LNCAP (cell line): ENCODE data around the gene GNB4.
A peak's percentile ranks its signal among the peaks of the same experiment; 100 is the strongest.

Experiments
- TF ChIP-seq, protein P1 (sequence below): fragments of 450-650 bp; IDR thresholded peaks from 2 replicates; pipeline ENCODE4 v1.5.1; 2017; ENCODE audit warnings: mild to moderate bottlenecking

The GNB4 gene

DNA sequence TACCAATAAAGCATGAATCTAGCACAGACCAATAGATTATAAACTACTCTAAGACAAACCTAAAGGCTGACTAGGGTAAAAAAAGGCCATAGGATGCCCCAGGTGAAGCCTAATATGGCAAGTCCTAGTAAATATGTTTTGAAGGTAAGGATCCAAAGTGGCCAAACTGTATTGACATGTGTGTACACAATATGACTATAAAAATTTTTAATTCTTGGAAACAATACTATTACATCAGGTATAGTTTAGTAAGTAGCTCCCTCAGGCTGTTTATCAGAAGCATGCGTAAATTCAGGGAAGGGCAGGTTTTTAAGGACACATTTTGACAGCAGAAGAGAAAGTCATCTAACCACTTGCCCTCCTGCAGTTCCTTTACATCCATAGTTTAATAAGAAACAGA lies 18.8 kb downstream of the GNB4 start:
- TF ChIP-seq, protein P1, sequence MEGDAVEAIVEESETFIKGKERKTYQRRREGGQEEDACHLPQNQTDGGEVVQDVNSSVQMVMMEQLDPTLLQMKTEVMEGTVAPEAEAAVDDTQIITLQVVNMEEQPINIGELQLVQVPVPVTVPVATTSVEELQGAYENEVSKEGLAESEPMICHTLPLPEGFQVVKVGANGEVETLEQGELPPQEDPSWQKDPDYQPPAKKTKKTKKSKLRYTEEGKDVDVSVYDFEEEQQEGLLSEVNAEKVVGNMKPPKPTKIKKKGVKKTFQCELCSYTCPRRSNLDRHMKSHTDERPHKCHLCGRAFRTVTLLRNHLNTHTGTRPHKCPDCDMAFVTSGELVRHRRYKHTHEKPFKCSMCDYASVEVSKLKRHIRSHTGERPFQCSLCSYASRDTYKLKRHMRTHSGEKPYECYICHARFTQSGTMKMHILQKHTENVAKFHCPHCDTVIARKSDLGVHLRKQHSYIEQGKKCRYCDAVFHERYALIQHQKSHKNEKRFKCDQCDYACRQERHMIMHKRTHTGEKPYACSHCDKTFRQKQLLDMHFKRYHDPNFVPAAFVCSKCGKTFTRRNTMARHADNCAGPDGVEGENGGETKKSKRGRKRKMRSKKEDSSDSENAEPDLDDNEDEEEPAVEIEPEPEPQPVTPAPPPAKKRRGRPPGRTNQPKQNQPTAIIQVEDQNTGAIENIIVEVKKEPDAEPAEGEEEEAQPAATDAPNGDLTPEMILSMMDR: no peak

DNA sequence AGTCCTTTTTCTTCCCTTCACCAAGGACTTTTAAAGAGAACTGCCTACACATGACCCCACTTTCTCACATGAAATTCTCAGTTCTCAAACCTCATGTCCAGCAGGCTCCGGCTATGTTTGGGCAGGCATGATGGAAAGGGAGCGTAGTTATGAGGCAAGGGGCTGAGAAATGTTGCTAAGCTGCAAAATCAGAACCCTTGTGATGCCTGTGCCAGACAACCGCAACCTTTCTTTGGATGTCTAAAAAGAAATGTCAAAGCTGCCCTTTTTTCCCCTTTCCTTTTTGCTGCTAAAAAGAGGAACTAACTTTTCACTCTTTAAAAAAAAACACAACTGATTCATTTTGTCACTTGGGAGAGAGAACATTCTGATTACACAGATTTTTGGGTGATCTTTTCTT lies 19.2 kb downstream of the GNB4 start:
- TF ChIP-seq, protein P1: no peak

DNA sequence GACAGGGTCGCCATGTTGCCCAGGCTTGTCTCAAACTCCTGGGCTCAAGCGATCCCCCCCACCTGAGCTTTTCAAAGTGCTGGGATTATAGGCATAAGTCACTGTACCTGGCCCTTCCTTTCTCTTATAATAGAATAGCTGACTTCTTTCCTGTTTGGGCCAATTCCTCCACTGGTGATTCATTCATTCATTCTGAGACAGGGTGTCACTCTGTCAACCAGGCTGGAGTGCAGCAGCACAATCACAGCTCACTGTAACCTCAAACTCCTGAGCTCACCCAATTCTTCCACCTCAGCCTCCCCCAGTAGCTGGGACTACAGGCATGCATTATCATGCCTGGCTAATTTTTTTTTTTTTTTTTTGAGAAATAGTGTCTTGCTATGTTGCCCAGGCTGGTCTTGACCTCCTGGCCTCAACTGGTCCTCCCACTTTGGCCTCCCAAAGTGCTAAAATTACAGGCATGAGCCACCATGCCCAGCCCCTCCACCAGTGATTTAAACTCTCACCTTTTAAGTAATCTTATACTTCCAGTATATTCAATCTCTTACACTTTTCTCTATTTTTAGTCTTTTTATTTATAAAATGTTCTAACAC lies 20.9 kb downstream of the GNB4 start:
- TF ChIP-seq, protein P1: no peak

DNA sequence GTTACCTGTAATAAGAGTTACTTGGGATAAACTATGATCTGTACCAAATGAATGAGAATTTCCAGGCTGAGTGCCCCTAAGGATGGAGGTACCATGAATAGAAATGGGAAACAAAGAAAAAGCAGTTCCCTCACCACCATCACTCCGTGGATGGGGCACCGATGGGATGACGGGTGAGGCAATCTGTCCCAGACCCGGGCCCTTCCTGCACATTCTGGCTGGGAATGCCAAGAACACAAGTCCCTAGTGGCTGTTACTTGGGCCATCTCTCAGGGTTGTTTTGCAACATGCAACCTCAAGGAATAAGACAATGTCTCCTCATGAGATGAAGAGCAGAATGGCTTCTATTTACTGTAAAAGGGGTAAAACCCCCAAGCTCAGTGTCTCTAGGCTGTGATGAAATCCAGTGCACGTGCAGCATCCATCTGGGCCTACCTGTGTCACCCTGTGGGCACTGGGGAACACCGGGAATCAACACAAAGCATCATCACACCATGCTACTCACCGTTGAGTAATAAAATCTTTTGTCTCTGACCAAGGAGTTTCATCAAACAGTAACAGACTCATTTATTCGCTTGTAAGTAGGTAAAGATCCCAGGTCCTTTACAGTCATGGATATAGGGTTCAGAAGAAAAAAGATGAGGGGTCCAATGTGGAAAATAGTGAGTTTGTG lies 22.3 kb downstream of the GNB4 start:
- TF ChIP-seq, protein P1: no peak

DNA sequence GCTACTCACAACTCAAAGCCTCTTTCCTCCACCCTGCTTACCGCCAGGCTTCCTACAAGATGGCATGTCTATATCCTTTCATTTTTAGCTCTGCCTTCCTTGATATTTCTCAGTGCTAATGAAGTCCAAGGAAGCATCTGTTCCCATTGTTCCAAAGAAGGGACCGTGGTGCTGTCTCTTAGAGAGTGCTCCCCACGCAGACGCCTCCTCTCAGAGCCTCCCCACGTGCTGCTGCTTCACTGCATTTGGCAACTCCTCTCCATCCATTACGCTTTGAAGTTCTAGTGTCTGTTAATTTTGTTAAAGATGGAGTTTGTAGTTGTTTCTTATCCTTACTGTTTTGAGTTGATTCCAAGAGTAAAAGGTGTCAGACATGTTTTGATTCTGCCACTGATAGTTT lies 26.2 kb downstream of the GNB4 start:
- TF ChIP-seq, protein P1: no peak

DNA sequence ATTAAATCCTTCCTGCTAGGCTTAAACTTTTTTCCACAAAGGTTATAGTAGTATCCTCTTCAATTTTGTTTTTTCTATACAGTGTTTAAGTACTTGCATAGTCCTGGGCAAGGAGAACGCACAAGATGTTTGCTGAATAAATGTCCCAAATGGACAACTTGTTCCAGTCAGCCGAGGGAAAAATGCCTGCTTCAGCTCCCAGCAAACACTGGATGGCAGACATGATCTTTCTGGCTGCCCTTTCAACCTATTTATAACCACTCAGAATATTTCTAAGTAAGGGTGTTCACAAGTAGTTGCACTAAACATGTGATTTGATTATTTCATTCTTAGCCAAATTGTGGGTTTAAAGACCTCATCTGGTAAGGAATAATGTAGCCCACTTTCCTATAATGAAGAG lies 29.8 kb downstream of the GNB4 start:
- TF ChIP-seq, protein P1: peak; percentile 79

DNA sequence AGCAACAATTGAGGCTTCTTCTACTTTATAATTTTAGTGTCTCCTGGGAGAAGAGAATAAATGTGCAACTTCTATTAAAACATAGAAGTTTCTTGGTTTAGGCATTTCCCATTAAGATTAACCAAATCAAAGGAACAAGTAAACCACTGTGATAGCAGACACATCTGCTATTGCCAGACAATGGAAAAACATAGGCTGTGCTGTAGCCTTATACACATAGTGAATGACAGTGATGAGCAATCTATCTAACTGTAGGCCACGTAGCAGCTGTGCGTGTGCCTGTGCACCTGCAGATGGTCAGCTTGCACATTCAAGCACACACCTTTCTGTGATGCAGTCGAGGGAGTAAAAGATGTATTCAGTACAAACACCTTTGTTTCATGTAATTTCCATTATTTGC lies 32.7 kb downstream of the GNB4 start:
- TF ChIP-seq, protein P1: no peak
